Tibial artery (tissue), 4 donors: ENCODE measurements around the gene KIDINS220.

ENCODE experiments used
- DNase-seq, 2 donors: peaks; one replicate each; pipeline ENCODE4 v3.0.0-alpha.2; 2019
- H3K27ac ChIP-seq, 2 donors: fragments of 200-600 bp; sonication (generic) in 1 of 2; 1 replicate in 1 of 2; 2 replicates in 1 of 2; pipeline ENCODE4 v1.5.1; 2018 to 2019; ENCODE audit warnings: mild to moderate bottlenecking in 1 of 2
- H3K27me3 ChIP-seq, 2 donors: fragments of 200-600 bp; sonication (generic) in 1 of 2; one replicate each; pipeline versions ENCODE4 v1.5.1 to v1.6.0; 2016 to 2019
- H3K36me3 ChIP-seq, 3 donors: fragments of 200-600 bp; sonication (generic) in 2 of 3; one replicate each; pipeline ENCODE4 v1.5.1; 2016 to 2019; ENCODE audit warnings: mild to moderate bottlenecking in 2 of 3
- H3K4me1 ChIP-seq, 4 donors: fragments of 200-600 bp; sonication (generic) in 2 of 4; 1 replicate in 3 of 4; 2 replicates in 1 of 4; pipeline ENCODE4 v1.5.1; 2016 to 2019
- H3K4me3 ChIP-seq, 2 donors: fragments of 200-600 bp; sonication (generic) in 1 of 2; 1 replicate in 1 of 2; 2 replicates in 1 of 2; pipeline ENCODE4 v1.5.1; 2018 to 2019; ENCODE audit warnings: mild to moderate bottlenecking in 2 of 2
- H3K9me3 ChIP-seq, 3 donors: fragments of 200-600 bp; sonication (generic) in 1 of 3; one replicate each; pipeline ENCODE4 v1.5.1; 2016 to 2019
- CTCF ChIP-seq, 2 experiments: fragments of 200-600 bp in 1 of 2; fragments of 450-650 bp in 1 of 2; IDR thresholded peaks; one replicate each; pipeline ENCODE4 v1.5.1; 2017 to 2019; ENCODE audit warnings: antibody characterized with exemption in 2 of 2, mild to moderate bottlenecking in 1 of 2, moderate library complexity in 1 of 2
- intact Hi-C: fragments of 100-400 bp; cut with DNase I; formaldehyde crosslinking; loops from one replicate; pipeline ENCODE4 v1.15.0; 2023; ENCODE audit warnings: low total_unique reads

The KIDINS220 gene

GRCh38 chr2:8800218-8800617 lies 37.2 kb downstream of the KIDINS220 start:
- TF ChIP-seq CTCF (IDR thresholded peaks at IDR 0.05): no peak
- Histone ChIP-seq H3K27me3 (no peaks in the 10 kb centered on the region), H3K27ac (no peak overlapping the region), H3K4me3 (no peak overlapping the region), H3K36me3 (peaks cover 52 to 76% (median 66%) of the 10 kb centered on the region in 3 donors), H3K9me3 (no peaks in the 10 kb centered on the region), H3K4me1 (peaks cover 0 to 20% (median 6%) of the 10 kb centered on the region in 4 donors)
- intact Hi-C loops: no loop called here
- DNase-seq: no peak

DNA sequence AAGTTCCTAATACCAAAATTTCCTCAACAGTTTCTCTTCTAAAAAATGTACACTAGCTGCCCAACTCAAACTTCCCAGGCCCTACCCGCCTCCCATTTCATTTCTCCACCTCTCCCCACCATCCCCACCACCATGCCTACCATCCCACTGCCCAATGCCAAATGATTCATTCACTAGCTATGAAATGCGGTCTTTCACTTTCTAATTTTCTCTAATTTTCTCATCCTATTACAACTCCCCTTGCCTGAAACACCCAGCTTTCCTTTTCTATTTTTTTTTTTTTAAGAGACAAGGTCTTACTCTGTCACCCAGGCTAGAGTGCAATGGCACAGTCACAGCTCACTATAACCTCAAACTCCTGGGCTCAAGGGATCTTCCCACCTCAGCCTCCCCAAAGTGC lies 38.4 kb downstream of the KIDINS220 start:
- intact Hi-C loops: no loop called here
- H3K4me1 ChIP-seq: peaks cover 0 to 13% (median 3%) of the 10 kb centered on the region in 4 donors
- no peaks in the 10 kb centered on the region for H3K27me3 ChIP-seq
- DNase-seq: no peak
- no peak overlapping the region for H3K4me3 ChIP-seq
- no peak overlapping the region for H3K27ac ChIP-seq
- no peak for TF ChIP-seq CTCF (IDR thresholded peaks at IDR 0.05)
- H3K36me3 ChIP-seq: peaks cover 52 to 80% (median 63%) of the 10 kb centered on the region in 3 donors
- no peaks in the 10 kb centered on the region for H3K9me3 ChIP-seq

- intact Hi-C loops: no loop called here
- Histone ChIP-seq H3K4me3 (no peak overlapping the region), H3K4me1 (peaks cover 0 to 7% (median 0%) of the 10 kb centered on the region in 4 donors), H3K9me3 (no peaks in the 10 kb centered on the region), H3K27me3 (no peaks in the 10 kb centered on the region), H3K27ac (no peak overlapping the region), H3K36me3 (peaks cover 56 to 85% (median 66%) of the 10 kb centered on the region in 3 donors)
- TF ChIP-seq CTCF (IDR thresholded peaks at IDR 0.05): no peak
- no peak for DNase-seq
These were observed 39.0 kb downstream of the KIDINS220 start for GRCh38 chr2:8798393-8798792.

DNA sequence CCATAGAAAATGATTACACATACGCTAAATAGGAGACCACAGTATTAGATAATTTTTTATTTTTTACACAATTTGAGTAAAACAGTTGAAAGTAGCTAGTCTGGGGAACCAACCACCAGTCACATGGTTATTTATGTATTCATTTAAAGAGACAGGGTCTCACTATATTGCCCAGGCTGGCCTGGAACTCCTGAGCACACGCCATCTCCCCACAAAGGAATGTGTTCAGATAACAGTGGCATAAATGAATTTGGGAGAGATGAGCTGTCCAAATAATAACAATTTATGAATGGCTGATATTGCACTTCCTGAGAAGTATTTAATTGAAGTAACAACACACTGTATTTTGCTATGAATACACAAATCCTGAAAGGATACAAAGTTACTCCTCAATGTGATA lies 39.7 kb downstream of the KIDINS220 start:
- DNase-seq: no peak
- Histone ChIP-seq H3K27ac (no peak overlapping the region), H3K9me3 (no peaks in the 10 kb centered on the region), H3K27me3 (no peaks in the 10 kb centered on the region), H3K4me3 (no peak overlapping the region), H3K36me3 (peaks cover 59 to 89% (median 67%) of the 10 kb centered on the region in 3 donors), H3K4me1 (peaks cover 0 to 7% (median 0%) of the 10 kb centered on the region in 4 donors)
- intact Hi-C loops: no loop called here
- no peak for TF ChIP-seq CTCF (IDR thresholded peaks at IDR 0.05)

DNA sequence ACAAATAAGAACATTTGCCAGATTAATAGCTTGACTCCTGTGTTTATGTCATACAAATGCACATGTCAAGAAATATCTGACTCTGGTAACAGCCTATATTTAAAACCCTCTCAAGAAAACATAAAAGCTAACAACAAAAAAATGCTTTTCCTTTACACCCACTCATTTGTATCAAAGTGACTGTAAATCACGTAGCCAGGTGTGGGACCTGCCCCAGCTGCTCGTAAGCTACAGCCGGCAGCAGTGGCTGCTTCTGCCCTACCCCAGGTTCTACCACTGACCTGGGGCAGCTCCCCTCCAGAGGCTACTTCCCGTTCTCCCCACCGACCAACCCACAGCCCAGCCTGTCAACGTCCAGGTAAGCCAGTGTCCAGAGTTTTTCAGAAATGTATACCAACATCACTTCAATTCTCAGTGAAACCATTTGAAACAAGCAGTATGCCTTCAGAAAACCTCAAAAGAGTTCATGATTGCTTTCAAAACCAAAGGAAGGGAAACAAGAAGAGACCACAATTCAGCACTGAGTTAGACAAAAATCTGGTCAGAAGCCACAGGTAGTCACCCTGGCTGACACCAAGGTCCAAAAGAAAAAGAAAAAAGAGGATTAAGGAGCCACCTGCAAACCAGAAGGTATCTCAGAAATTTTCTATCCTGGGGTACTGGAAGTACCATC lies 40.4 kb downstream of the KIDINS220 start:
- intact Hi-C loops: no loop called here
- TF ChIP-seq CTCF (IDR thresholded peaks at IDR 0.05): no peak
- no peaks in the 10 kb centered on the region for H3K27me3 ChIP-seq
- peaks cover 0 to 7% (median 0%) of the 10 kb centered on the region in 4 donors for H3K4me1 ChIP-seq
- H3K36me3 ChIP-seq: peaks cover 60 to 86% (median 63%) of the 10 kb centered on the region in 3 donors
- H3K27ac ChIP-seq: no peak overlapping the region
- no peak for DNase-seq
- H3K4me3 ChIP-seq: no peak overlapping the region
- H3K9me3 ChIP-seq: no peaks in the 10 kb centered on the region
